GM21529 (cell line): Measurements from ENCODE around the gene RNF4.
A peak's percentile ranks its signal among the peaks of the same experiment; 100 is the strongest.
"Not testable (repeated sequence)": the region's sequence is repeated elsewhere in the genome, so short reads cannot be mapped to it uniquely, and the experiment has no call there.

Experiments
- ATAC-seq: cut with Tn5 transposase; IDR thresholded peaks from one replicate; pipeline ENCODE4 v1.9.1; 2021; ENCODE audit not compliant: unreplicated experiment

RNF4 gene

GRCh38 chr4:2457481-2458295 is 11.2 kb upstream of the RNF4 start:
- no peak for ATAC-seq

- no peak for ATAC-seq
These were observed 10.1 kb upstream of the RNF4 start for GRCh38 chr4:2458546-2459491.

- no peak for ATAC-seq
These were observed 9.1 kb upstream of the RNF4 start for GRCh38 chr4:2459589-2460349.

- ATAC-seq, result no peak
These were observed 7.5 kb upstream of the RNF4 start for GRCh38 chr4:2461246-2461960.

GRCh38 chr4:2462218-2462991 is 6.5 kb upstream of the RNF4 start:
- peak; percentile 85 for ATAC-seq

GRCh38 chr4:2462992-2463762 is 5.7 kb upstream of the RNF4 start:
- no peak for ATAC-seq

- ATAC-seq, result no peak
These were observed 3.9 kb upstream of the RNF4 start for GRCh38 chr4:2465032-2465431.

- ATAC-seq, result not testable (repeated sequence)
These were observed 3.4 kb upstream of the RNF4 start for GRCh38 chr4:2465544-2465943.

- peak; percentile 58 for ATAC-seq
These were observed 482 bp downstream of the RNF4 start for GRCh38 chr4:2469192-2469984.

- no peak for ATAC-seq
These were observed 1.9 kb downstream of the RNF4 start for GRCh38 chr4:2470791-2471190.

GRCh38 chr4:2472187-2472586 is 3.3 kb downstream of the RNF4 start:
- no peak for ATAC-seq

GRCh38 chr4:2478229-2478628 is 9.3 kb downstream of the RNF4 start:
- ATAC-seq, result no peak

GRCh38 chr4:2480649-2481048 is 11.7 kb downstream of the RNF4 start:
- ATAC-seq, result no peak

GRCh38 chr4:2482192-2482591 is 13.3 kb downstream of the RNF4 start:
- no peak for ATAC-seq

- ATAC-seq, result peak; percentile 46
These were observed 13.8 kb downstream of the RNF4 start for GRCh38 chr4:2482693-2483092.

- no peak for ATAC-seq
These were observed 14.3 kb downstream of the RNF4 start for GRCh38 chr4:2483237-2483636.

GRCh38 chr4:2484185-2484584 is 15.3 kb downstream of the RNF4 start:
- no peak for ATAC-seq

GRCh38 chr4:2484993-2485392 is 16.1 kb downstream of the RNF4 start:
- ATAC-seq, result peak; percentile 69
